Measurements from ENCODE around the gene PRR5L.

The PRR5L gene

GRCh38 chr11:36347384-36347906 is 51.4 kb downstream of the PRR5L start:
- TF ChIP-seq POLR2A (IDR thresholded peaks at IDR 0.05; ENCODE audit: low read length) (no peak), GATA1 (IDR thresholded peaks at IDR 0.05; ENCODE audit: low read depth, low read length) (no peak)
- no peak for DNase-seq

GRCh38 chr11:36349351-36350136 is 53.5 kb downstream of the PRR5L start:
- DNase-seq = no peak
- TF ChIP-seq POLR2A (IDR thresholded peaks at IDR 0.05; ENCODE audit: low read length) (no peak), GATA1 (IDR thresholded peaks at IDR 0.05; ENCODE audit: low read depth, low read length) (no peak)

GRCh38 chr11:36350137-36350513 is 54.0 kb downstream of the PRR5L start:
- no peak for TF ChIP-seq POLR2A (IDR thresholded peaks at IDR 0.05; ENCODE audit: low read length)
- no peak for TF ChIP-seq GATA1 (IDR thresholded peaks at IDR 0.05; ENCODE audit: low read depth, low read length)
- DNase-seq = no peak

GRCh38 chr11:36352922-36353321 is 56.8 kb downstream of the PRR5L start:
- TF ChIP-seq POLR2A (IDR thresholded peaks at IDR 0.05; ENCODE audit: low read length) (no peak), GATA1 (IDR thresholded peaks at IDR 0.05; ENCODE audit: low read depth, low read length) (no peak)

GRCh38 chr11:36354221-36355003 is 58.3 kb downstream of the PRR5L start:
- DNase-seq = no peak
- no peak for TF ChIP-seq GATA1 (IDR thresholded peaks at IDR 0.05; ENCODE audit: low read depth, low read length)
- TF ChIP-seq POLR2A (IDR thresholded peaks at IDR 0.05; ENCODE audit: low read length) = no peak

More at GRCh38 chr11:36352922-36353321, 56.8 kb downstream of the PRR5L start:
- no peak for DNase-seq

- TF ChIP-seq POLR2A (IDR thresholded peaks at IDR 0.05; ENCODE audit: low read length) (no peak), GATA1 (IDR thresholded peaks at IDR 0.05; ENCODE audit: low read depth, low read length) (no peak)
- no peak for DNase-seq
Measured at GRCh38 chr11:36356201-36356600, 60.1 kb downstream of the PRR5L start.

GRCh38 chr11:36357831-36358230 is 61.7 kb downstream of the PRR5L start:
- no peak for DNase-seq
- TF ChIP-seq POLR2A (IDR thresholded peaks at IDR 0.05; ENCODE audit: low read length) = no peak
- TF ChIP-seq GATA1 (IDR thresholded peaks at IDR 0.05; ENCODE audit: low read depth, low read length) = no peak

GRCh38 chr11:36358436-36358835 is 62.3 kb downstream of the PRR5L start:
- DNase-seq = no peak
- TF ChIP-seq GATA1 (IDR thresholded peaks at IDR 0.05; ENCODE audit: low read depth, low read length) (no peak), POLR2A (IDR thresholded peaks at IDR 0.05; ENCODE audit: low read length) (no peak)

GRCh38 chr11:36360318-36360717 is 64.2 kb downstream of the PRR5L start:
- no peak for TF ChIP-seq POLR2A (IDR thresholded peaks at IDR 0.05; ENCODE audit: low read length)
- no peak for TF ChIP-seq GATA1 (IDR thresholded peaks at IDR 0.05; ENCODE audit: low read depth, low read length)
- DNase-seq = no peak

- DNase-seq = no peak
- TF ChIP-seq GATA1 (IDR thresholded peaks at IDR 0.05; ENCODE audit: low read depth, low read length) (no peak), POLR2A (IDR thresholded peaks at IDR 0.05; ENCODE audit: low read length) (no peak)
Measured at GRCh38 chr11:36360826-36361415, 64.8 kb downstream of the PRR5L start.

- TF ChIP-seq GATA1 (IDR thresholded peaks at IDR 0.05; ENCODE audit: low read depth, low read length) (no peak), POLR2A (IDR thresholded peaks at IDR 0.05; ENCODE audit: low read length) (no peak)
- no peak for DNase-seq
Measured at GRCh38 chr11:36361472-36361871, 65.4 kb downstream of the PRR5L start.

GRCh38 chr11:36361901-36362391 is 65.9 kb downstream of the PRR5L start:
- no peak for TF ChIP-seq GATA1 (IDR thresholded peaks at IDR 0.05; ENCODE audit: low read depth, low read length)
- no peak for TF ChIP-seq POLR2A (IDR thresholded peaks at IDR 0.05; ENCODE audit: low read length)
- no peak for DNase-seq

GRCh38 chr11:36362902-36363301 is 66.8 kb downstream of the PRR5L start:
- DNase-seq = no peak
- TF ChIP-seq GATA1 (IDR thresholded peaks at IDR 0.05; ENCODE audit: low read depth, low read length) (no peak), POLR2A (IDR thresholded peaks at IDR 0.05; ENCODE audit: low read length) (no peak)

Measured in erythroblast (primary cell).